Measurements from ENCODE around the gene ARHGEF6.
A peak's percentile ranks its signal among the peaks of the same experiment; 100 is the strongest.
"Not testable (repeated sequence)": the region's sequence is repeated elsewhere in the genome, so short reads cannot be mapped to it uniquely, and the experiment has no call there.

Gene ARHGEF6

GRCh38 chrX:136780241-136780640 lies 491 bp downstream of the ARHGEF6 start:
- no peak for DNase-seq

DNA sequence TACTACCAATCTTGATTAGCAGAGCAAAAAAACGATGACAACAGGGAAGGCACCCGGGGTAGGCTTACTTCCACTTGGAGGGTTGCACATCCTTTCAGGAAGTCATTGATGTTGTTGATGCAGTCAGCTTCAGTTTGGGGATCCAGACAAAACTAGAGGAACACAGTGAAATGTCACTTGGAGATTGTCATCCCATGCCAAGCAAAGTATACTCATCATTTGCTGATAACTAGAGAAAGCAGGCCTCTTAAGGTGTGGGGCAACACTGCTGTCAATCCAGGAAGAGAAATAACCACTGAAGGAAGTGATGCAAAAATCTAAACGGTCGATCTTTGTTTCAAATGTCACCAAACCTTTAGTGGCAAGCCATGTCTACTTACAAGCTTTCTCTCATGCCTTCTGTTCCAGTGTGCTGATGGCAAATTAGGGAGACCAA lies 1.4 kb downstream of the ARHGEF6 start:
- DNase-seq: peak; percentile 59

GRCh38 chrX:136778916-136779315 lies 1.8 kb downstream of the ARHGEF6 start:
- no peak for DNase-seq

DNA sequence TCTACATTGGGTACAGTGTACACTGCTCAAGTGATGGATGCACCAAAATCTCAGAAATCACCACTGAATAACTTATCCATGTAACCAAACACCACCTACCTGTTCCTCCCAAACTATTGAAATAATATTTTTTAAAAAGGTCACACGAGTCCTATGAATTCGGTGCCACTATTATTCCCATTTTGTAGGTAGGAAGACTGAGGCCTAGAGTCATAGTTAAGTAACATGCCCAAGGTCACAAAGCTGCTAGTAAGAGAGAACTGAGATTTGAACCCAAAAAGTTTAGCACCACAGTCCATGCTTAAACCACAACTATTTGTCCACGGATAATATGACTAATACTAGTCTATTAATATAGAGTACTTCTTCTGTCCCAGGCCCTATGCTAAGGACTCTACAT lies 2.7 kb downstream of the ARHGEF6 start:
- no peak for DNase-seq

DNA sequence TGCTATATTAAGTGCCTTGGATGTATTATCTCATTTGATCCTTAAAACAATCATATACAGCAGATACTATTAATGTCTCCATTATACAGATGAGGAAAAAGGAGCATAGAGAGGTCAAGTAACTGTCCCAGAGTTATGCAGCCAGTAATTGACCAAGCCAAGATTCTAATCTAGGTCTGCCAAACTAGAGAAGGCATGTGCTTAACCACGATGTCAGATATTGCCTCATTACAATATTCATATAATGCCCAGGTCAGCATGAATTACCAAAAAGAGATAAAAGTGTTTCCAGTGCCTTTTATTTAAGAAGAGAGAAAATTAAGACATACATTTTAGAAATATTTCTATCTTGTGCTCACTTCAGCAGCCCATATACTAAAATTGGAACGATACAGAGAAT lies 7.1 kb downstream of the ARHGEF6 start:
- DNase-seq: no peak

GRCh38 chrX:136771869-136772268 lies 8.9 kb downstream of the ARHGEF6 start:
- DNase-seq: not testable (repeated sequence)

GRCh38 chrX:136768469-136769084 lies 12.2 kb downstream of the ARHGEF6 start:
- DNase-seq: peak; percentile 43

DNA sequence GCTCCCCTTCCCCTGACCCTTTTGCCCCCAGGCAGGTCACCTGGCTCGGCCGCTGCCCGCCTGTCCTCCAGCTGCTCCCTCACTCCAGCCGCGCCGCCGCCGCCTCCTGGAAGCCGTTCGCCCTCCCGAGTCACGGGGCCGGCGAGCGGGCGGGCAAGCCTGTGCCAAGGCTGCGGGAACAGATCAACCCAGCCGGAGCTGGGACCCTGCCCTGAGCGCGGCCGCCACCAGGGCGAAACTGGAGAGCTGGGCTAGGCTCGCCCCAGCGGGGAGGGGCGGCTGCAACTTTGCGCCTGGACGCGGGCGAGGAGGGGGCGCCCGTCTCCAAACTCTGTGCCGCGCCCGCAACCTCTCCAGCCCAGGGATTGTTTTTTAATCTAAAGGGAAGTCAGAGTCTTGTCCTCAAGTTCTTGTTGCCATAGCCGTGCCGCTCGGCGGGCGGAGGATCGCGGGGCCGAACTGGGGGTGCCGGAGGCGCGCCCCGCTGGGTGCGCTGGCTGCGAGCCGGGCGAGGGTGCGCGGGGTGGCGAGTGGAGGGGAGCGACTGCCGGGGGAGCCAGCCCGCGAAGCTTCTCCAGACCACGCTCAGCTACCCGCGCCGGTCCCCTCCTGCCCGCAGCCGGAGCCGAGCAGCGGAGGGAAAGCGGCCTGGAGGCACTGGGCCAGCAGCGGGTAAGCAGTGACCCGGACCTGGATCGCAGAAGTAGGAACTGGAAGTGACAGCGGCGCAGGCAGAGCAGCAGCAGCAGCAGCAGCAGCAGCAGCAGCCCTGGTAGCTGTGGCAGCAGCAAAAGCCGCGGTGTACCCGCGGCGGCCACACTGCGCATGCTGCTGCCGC lies 13.4 kb downstream of the ARHGEF6 start:
- DNase-seq: peak; percentile 43

DNA sequence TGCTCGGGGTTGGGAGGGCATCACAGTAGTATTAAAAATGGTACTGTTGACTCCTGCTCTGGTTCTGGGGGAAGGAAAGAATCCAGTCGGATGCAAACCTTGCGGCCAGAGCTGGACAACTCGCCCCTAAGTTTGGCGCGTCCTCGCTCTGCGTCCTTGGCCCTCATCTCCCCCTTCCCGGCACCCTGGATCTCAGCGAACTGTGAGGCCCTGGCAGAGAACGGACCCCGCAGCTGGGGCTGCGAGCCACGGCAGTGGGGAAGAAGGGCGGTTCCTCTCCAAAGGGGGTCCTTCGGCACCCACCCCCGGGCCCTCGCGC lies 14.0 kb downstream of the ARHGEF6 start:
- DNase-seq: no peak

DNA sequence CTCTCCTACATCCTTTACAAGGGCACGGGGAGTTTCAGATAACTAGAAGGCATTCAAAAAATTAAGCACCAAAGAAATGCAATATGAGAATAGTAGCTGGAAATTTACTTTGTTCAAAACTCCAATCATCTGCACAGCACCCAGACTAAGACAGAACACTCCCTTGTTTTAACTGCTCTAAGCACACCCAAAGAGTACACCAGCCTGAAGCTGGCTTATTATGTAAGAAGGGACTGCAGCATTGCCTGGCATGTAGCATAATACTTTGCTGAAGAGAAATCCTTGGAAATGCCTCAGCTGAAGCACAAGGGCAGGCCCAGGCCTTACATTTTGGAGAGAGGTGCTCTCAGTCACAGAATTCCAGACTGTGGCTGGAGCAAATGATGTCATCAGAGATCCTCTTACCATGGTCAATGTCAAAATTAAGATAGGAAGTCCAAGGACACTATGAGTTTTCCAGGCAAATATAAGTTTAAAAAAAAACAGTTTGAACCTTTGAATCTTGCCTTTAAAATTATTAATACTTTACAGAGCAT lies 14.8 kb downstream of the ARHGEF6 start:
- DNase-seq: no peak

DNA sequence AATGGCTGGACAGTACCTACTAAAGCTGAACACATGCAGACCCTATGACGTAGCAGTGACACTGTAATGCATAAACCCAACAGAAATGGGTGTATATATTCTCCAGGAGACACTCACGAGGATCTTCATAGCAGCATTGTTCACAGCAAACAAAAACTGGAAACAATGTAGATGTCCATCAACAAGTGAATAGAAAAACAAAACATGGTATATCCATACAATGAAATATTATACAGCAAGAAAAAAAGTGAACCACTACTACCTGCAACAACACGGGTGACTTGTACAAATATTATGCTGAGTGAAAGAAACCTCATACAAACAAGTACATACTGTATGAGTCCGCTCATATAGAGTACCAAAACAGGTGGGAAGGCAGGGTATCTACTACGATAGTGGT lies 16.5 kb downstream of the ARHGEF6 start:
- DNase-seq: no peak

DNA sequence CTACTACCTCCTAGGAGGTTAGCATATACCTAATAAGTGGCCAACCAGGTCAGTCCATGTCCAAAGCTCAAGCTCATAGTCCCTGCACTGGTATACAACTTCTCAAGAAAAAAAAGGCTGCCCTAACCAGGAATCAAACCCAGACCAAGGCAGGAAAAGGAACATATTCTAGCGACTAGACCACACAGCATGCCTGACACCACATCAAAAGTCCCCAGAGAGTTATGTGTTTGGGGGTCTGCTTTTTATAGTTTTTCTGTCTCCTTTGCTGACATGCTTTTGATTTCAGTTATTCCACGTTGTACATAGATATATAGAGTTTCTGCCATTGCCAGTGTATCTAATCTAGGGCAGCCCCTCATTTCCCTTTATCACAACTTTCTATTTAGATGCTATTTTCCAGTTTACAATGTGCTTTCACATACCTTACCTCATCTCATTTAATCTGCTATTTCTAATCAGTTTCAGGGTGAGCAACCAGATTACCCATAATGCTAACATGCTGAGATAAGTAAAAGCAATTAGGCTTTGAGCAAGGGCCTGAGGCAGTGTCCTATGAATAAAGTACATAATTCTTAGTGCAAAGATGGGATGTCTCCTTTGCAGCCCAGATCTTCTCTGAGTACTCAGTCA lies 17.8 kb downstream of the ARHGEF6 start:
- DNase-seq: no peak

- no peak for DNase-seq
These were observed 19.3 kb downstream of the ARHGEF6 start for GRCh38 chrX:136761421-136761820.

DNA sequence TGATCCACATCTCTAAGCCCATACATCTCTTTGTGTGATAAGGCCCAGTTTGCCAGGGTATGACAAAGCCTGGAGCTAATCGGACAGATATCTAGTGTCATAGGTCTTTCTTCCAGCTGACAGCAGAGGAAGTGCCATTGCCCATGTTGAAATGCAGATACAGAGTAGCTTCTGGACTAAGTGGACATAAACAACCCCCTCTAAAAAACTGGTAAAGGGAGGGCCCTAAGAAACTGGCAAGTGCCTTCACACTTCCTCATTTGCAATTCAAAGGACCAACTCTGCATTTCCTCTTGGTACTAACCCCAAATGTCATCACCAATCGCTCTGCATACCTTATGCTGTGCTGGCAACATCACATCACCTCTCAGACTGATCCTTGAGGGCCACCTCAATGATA lies 20.8 kb downstream of the ARHGEF6 start:
- no peak for DNase-seq

- DNase-seq: no peak
These were observed 25.3 kb downstream of the ARHGEF6 start for GRCh38 chrX:136755411-136755810.

GRCh38 chrX:136754651-136755050 lies 26.1 kb downstream of the ARHGEF6 start:
- DNase-seq: no peak

DNA sequence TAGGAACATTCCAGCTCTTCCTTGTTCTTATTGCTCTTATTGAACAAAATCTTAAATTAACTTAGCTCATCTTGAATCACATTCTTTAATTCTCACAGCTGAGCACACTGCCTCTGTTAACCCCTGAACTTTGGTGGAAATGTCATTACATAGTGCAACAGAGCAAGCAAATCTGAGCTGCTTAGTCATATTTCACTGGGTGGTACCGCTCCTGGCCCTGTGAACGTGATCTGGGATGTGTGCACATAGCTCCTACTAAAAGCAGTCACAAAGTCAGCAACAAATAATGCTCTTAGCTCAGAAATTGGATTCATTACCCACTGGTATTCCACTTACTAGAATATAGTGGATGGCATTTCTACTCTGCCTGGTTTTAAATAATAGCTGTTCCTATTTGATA lies 27.9 kb downstream of the ARHGEF6 start:
- DNase-seq: no peak

GRCh38 chrX:136752346-136752745 lies 28.4 kb downstream of the ARHGEF6 start:
- no peak for DNase-seq

DNA sequence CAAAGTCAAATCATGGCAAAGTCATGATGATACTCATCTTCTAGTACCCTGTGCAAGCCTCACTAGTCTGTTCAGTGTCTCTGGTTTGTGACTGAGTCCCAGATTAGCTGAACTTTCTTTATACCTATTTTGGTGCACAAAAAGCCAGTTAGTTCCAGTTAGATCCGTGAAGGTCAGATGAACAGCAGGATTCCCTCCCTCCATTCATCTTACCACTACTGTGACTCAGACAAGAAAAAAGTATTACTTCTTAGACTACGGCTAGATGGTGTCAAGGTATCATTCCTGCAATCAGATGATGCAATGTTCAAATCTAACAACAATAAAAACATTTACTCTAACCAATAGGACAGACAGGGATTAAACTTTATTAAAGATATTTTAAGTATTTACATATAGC lies 30.4 kb downstream of the ARHGEF6 start:
- no peak for DNase-seq

- DNase-seq: no peak
These were observed 33.4 kb downstream of the ARHGEF6 start for GRCh38 chrX:136747003-136747986.

DNA sequence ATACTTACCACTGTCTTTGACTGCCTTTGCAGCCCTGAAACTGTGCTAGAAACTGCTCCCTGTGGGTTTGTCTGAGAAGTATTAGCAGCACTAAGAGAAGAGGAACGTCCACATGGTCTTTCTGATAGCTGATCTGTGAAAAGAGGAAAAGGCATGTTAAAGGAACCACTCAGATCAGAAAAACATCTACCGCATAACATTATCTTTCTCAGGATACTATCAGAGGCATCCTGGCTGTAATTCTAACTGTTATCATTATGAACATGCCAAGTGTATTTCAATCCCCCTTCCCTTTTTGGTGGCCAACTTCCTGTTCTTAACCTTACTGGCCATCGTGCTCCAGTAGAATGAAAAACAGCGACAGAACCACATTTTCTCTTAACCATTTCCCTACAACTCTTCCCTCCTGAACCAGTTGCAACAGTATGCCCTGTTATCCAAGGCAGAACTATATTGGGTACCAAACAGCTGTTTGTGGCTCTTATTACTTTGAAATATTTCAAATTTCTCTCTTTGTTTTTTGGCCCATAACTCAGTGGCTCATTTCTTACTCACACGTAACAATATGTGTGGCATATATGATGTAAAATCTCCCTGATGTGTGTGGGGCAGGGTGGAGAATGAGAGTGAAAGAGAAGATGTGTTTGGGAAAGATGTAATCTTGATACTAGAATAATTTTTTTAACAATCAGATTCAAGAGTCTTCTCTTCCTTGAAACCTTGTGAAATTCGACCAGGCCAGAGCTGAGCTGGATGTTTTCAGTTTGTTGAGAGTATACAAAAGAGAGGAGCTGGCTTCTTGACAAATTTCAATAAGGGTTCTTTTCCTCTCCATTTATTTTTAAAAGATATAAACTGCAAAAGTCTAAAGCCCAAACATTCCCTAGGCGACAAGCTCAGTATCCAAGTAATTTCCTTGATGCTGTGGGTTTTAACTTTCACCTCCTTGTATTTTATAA lies 35.2 kb downstream of the ARHGEF6 start:
- no peak for DNase-seq
